WTC11 (cell line): ENCODE results near the gene RCHY1.

Experiments
- FOXK1 ChIP-seq: sonication (generic); formaldehyde crosslinking; IDR thresholded peaks from 2 replicates; pipeline ENCODE4 v1.8.0; 2022; ENCODE audit warnings: mild to moderate bottlenecking, moderate library complexity, missing genetic modification reagents
- NR2C2 ChIP-seq: sonication (generic); formaldehyde crosslinking; IDR thresholded peaks from 2 replicates; pipeline ENCODE4 v1.8.0; 2022; ENCODE audit warnings: mild to moderate bottlenecking, missing genetic modification reagents

- no peak for TF ChIP-seq FOXK1
- no peak for TF ChIP-seq NR2C2 (CRISPR knock-in tag)
These were observed 11.7 kb upstream of the RCHY1 start for GRCh38 chr4:75525910-75526309.
